Frontal cortex (tissue), 4 donors: ENCODE measurements around the gene TSHZ2. TPM values are rescaled to one million over a fixed set of nuclear protein-coding genes. Genes with fewer than 3 reads are reported as not detected.
"Not testable (repeated sequence)": the region's sequence is repeated elsewhere in the genome, so short reads cannot be mapped to it uniquely, and the experiment has no call there.

Source experiments
- DNase-seq, 2 donors: peaks; one replicate each; pipeline ENCODE4 v3.0.0; 2012; ENCODE audit warnings: low spot score in 2 of 2
- FAIRE-seq: peaks from 2 replicates; lab custom pipeline; 2012; peaks lifted over from hg19 to GRCh38; lab: Jason Lieb, UNC
- total RNA-seq: library from RNA; depleted of rRNA; stranded (reverse); fragments of >200 nt; gene quantifications from one replicate; pipeline ENCODE4 v1.2.3, GENCODE V29; 2014
- donor health status: control.
- donor health status: control.
- donor health status: control.

The TSHZ2 gene
- total RNA-seq, 1 donor from 2014 or later: 2.4 TPM

DNA sequence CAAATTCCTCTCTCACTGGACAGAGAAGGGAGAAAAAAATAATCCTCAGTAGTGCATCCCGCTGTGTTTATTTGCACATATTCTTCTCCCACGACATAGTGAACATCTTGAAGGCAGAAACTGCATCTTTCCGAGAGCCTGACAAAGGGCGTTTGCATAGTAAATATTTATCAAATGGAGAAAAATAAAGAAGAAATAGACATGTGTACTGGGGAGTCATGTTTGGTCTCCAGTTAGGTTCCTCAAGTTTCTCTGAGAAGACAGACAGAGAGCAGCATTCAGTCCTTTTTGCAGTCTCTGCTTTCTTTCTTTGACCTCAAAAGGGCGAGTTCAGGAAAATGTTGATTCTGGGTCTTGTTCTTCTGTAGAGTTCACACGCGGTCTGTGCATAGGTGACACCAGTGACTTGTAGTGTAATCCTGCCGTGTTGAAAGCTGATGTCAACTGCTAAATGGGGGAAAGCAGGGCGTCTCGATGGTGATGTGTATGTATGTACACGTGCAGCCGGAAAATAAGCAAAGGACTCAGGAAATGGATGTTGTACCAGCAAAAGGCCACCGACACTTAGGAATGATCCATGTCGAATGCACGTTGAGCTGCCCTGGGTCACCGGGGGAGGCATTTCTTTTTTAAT, 335.9 kb downstream of the TSHZ2 start:
- DNase-seq: no peak
- no peak for FAIRE-seq

DNA sequence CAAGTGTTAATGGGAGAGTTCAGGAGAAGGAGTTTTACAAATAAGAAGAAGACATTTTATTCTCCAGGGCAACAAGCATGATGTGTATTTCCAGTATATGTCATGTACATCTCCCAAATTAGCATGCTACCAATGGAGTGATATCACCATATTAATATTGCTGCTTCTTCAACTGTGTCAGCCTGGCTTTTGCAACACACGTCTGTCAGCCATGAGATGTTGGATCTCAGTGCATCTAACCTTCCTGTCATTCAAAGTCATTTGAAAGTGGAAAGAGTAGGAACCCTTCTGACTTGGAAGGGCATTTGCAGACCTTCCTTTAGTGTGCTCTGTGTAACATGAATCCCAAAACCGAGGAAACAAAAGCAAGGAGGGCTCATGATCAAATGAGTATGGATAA, 337.4 kb downstream of the TSHZ2 start:
- no peak for DNase-seq
- no peak for FAIRE-seq

DNA sequence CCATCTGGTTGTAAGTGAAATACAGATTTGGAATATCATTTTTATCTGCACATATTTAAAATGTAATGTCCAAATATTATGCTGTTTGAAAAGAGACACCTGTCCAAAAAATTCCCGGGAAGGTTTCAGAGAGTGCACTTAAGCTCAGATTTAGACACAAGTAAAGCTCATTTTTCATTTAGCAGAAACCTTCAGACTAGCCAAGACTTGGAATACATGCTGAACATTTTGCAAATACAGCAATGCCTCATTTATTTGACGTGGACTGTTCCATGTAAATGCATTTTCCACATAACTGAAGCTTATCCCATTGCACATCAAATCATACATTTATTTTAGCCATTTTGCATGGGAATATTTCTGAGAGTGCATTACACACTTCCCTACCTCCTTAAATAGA, 340.8 kb downstream of the TSHZ2 start:
- FAIRE-seq (no peak), DNase-seq (no peak)

DNA sequence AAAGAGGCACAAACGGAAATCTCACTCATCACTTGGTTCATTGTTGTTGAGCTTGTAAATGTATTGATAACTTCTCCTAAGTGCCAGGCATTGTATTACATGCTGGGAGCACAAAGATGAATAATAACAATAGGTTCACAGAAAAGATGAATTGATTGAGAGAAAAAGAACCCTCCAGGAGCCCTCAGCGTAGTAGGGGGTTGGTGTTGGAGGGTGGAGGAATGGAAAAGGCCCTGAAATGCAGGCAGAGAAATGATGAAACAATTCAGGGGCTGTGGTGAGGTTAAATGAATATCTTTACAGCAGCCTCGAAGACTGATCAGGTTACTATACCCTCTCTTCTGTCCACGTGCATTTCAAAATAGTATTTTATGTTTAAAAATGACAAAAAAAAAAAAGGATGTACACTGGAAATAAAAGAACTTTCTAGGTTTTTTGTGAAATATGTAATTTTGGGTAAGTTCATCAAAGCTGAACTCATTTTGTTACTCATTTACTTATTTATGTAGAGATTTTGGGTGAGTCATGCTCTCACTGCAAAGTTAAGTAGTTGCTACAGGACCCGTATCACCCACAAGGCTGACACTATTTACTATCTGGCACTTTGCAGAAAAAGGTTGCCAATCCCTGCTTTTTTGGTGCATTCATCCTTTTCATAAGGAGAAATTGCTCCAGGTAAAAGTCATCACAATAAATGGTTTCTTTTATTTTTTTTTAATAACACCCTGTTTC, 344.2 kb downstream of the TSHZ2 start:
- FAIRE-seq: no peak
- no peak for DNase-seq

DNA sequence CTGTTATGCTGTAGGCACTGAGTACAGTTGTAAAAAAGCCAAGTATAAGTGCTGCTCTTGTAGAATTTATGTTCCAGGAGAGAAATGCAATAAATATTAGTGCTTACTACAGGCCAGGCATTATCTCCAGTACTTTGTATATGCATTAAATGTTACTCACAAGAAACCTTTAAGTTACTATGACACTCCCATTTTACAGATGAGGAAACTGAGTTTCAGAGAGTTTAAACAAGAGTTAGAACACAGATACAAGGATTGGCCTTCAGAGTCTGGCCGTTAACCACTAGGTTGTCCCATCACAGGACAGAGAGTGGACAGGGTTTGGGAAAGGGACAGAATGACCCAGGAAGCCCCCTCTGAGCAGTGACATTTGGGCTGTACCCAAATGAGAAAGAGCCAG, 347.0 kb downstream of the TSHZ2 start:
- FAIRE-seq (no peak), DNase-seq (no peak)

DNA sequence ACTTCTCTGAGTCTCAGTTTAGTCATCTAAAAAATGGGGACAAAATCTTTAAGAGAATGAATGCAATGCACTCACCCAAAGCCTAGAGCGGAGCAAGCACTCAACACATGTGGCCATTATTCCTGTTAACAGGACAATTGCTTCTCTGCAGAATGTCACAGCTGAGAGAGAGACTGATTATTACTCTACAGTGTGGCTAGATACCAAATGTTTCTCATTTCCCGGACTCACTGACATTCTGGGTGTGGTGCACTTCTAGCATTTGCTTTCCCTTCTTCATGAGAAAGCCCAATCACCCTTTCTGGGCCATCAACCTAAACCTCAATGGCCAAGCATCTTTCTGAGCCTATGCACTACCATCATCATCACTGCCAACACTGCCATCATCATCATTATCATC, 347.6 kb downstream of the TSHZ2 start:
- FAIRE-seq (no peak), DNase-seq (no peak)

DNA sequence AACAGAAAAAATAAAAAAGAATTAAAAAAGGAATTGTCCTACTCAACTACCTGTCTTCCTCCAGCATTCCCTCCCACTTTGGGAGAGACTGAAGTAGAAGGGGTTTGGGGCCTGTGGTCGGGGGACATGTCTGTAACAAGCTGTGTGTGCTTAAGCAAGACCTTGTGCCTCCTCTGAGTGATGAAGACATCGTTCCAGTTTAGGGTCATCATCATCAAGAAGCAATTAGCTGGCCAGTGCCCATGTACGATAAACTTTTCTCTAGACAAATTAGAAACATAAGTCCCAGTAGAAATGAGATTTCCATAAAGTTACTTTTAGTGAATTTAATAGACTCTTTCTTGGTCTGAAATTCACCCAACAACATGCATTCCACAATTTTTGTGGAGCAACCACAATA, 348.5 kb downstream of the TSHZ2 start:
- FAIRE-seq: no peak
- DNase-seq: no peak

DNA sequence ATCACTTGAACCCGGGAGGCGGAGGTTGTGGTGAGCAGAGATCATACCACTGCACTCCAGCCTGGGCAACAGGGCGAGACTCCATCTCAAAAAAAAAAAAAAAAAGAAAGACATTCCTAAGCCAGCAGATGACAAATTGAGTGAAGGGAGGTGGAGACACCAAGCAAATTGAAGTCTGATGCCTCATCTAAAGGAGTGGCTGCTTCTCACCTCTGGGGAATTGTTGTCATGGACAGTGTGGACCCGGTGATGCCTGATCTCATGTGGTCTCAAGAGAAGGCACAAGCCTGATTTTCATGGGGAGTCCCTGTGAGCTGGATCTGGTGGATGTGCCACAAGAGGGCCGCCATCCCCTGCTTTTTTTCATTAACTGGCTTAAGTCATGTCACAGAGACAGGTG, 349.4 kb downstream of the TSHZ2 start:
- no peak for DNase-seq
- no peak for FAIRE-seq

DNA sequence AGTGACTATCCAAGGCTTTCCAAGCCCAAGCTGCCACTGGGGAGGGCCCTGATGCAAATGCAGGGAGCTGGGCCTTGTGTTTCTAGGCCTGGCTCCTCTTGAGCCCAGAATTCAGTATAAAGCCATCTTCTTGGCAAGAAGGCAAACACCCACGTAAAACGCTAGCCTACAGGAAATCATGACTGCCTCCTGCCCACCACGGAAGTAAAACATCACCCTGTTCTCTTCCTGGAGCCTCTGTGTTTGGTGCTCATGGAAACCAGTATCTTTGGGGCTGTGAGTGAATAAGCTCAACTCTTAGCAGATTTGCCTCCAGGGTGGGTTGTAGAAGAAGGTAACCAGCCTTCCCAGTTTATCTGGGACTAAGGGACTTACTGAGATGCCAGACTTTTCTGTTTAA, 350.5 kb downstream of the TSHZ2 start:
- no peak for DNase-seq
- no peak for FAIRE-seq

DNA sequence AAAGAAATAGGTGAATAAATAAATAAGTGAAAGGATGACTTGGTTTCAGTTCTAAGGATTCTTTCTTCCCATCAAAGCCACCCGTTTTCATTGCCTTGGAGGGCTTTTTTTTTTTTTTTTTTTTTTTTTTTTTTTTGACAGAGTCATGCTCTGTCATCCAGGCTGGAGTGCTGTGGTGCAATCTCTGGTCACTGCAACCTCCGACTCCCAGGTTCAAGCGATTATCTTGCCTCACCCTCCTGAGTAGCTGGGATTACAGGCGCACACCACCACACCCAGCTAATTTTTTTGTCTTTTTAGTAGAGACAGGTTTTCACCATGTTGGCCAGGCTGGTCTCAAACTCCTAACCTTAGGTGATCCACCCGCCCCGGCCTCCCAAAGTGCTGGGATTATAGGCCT, 351.3 kb downstream of the TSHZ2 start:
- not testable (repeated sequence) for DNase-seq, FAIRE-seq

DNA sequence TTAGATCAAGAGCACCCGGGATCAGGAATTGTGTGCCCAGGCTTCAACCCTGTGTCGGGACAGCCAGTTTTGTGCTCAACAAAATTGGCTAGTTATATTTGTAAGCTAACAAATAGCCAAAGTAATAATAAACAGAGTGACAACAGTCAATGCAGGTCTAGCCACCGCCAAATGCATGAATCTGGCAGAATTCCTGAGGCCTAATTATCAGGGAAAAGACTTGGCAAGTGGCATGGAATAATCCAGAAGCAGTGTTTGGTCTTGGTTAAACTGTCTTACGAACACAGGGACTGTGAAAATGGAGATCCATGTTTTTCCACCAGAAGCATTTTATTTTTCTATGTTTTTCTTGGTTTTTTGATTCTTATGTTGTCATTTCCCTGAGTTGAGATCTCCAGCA, 352.7 kb downstream of the TSHZ2 start:
- no peak for FAIRE-seq
- DNase-seq: no peak

DNA sequence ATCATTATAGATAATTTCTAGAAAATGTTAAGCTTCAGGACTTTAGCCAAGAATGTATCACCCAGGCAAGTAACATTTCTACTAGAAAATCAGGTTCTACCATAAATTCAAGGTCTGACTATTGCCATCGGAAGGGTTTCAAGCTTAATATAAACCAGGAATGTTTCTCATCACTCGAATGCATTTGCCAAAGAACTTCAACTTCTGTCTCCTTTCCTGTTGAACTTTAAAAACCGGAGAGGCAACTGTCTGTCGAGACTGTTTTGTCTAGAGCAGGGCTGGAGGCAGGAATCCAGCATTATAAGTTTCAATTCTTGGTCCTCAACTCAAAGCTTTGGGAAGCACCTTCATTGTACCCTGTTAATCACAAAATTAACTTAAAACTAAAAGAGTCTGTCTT, 356.8 kb downstream of the TSHZ2 start:
- DNase-seq (no peak), FAIRE-seq (no peak)

DNA sequence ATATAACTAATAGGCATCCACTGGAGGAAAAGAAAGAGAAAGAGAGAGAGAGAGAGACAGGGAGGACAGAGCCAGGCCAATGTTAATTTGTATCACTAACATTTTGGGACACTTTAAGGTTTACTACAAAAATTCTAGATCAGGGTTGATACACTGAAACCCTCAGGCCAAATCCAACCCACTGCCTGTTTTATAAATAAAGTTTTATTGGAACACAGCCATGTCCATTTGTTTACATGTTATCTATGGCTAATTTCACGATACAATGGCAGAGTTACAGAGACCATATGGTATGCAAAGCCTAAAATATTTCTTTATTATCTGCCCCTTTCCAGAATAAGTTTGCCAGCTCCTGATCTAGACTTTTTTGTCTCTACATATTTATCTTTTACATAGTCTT, 357.6 kb downstream of the TSHZ2 start:
- FAIRE-seq: no peak
- no peak for DNase-seq

DNA sequence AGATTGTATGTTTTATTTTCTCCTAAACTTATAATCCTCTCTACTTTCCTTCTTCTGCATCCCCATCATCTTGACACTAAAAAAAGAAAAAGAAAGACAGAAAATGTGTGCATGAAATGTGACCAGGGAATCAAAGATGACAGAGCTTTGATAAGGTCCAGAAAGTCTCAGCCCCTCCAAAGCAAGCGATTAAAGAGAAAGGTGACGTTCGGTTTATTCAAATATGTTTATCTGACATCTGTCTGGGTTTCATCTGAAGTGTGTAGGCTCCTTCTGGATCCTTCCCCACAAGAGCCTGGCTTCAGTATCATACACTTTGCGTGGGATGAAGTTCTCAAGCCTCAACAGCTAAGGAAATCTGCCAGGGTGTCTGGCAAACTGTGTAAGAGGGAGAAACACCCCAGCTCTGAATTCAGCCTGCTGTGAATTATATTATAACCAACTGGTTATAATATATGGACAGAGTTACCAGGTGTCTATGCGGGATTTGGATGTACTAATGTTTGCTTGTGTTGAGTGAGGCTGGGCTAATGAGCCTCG, 358.5 kb downstream of the TSHZ2 start:
- DNase-seq (no peak), FAIRE-seq (no peak)

DNA sequence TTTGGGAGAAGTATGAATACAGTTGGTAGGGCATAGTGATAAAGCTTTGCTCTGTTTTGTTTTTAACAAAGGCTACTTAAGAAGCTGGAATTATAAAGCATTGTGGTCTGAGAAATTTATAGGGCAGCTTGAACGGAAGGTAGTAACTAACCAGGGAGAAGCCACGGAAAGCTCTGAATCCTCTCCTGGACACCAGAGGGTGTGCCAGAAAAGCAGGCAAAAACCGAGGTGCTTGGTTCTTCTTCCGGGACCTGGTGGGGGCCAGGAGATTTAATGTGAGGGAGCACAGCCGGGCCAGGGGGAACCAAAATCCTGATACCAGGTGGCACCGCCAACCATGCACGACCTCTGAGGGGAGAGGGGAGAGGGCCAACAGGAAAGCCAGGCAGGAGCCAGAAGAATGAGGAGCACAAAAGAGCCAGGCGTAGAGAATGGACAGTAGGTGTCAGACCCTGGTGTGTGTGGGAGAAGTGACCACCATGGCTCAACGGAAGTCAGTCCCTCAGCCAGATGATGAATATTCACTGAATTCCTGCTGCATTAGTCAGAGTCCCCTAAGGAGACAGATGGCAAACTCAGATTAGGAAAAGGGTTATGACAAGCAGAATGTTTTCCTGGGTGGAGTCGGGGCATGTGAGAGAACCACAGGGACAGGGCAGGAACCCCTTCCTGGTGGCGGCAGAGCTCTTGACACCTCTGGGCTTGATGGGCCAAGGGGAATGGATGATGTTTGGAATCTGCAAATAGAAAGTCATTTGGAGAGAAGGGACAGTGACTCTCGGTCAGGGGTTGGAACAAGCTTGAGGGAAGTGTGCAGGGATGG, 359.2 kb downstream of the TSHZ2 start:
- DNase-seq: no peak
- no peak for FAIRE-seq

DNA sequence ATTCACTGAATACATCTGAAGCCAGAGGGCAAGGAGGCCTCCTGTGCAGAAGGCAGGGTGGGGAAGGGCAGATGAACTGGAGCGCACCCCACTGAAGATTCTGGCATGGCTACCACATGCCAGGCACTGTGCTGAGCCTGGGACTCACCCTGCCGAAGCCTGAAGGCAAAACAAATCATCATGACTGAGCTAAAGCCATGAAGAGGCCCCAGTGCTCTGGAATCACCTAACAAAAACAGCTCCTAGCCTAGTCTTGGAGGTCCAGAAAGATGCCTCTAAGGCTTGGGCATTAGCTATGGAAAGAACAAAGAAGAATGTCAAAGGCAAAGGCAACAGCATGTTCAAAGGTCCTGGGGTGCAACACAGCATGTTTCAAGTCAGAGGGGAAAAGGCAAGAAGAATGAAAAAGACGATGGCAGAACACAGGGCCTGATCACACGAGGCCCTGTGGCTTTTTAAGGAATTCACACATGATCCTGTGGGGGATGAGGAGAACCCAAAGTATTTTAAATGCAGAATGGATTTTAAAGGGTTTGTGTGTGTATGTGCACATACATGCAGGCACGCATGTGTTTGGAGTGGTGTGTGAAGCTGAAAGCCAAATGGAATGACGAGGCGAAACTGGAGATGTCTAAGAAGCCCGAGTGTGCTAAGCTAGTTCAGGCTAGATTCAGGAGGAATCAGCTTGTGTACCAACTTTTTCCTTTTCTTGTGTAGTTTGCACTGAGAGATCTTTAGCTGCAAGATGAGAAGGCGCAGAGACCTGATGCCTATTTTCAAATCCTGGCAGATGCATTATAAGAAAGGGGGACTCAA, 360.1 kb downstream of the TSHZ2 start:
- DNase-seq: no peak
- no peak for FAIRE-seq

DNA sequence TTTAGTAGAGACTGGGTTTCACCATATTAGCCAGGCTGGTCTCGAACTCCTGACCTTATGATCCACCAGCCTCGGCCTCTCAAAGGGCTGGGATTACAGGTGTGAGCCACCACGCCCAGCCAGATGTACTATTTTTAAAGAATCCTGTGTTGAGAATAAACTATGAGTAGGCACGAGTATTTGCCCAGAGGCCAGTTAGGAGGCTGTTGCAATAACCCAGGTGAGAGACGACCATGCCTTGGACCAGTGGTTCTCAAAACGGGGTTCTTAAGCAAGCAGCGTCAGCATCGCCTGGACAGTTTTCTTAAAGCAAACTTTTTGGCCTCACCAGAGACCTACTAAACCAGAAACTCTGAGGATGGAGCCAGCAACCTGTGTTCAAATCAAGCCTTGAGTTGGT, 362.7 kb downstream of the TSHZ2 start:
- FAIRE-seq: no peak

DNA sequence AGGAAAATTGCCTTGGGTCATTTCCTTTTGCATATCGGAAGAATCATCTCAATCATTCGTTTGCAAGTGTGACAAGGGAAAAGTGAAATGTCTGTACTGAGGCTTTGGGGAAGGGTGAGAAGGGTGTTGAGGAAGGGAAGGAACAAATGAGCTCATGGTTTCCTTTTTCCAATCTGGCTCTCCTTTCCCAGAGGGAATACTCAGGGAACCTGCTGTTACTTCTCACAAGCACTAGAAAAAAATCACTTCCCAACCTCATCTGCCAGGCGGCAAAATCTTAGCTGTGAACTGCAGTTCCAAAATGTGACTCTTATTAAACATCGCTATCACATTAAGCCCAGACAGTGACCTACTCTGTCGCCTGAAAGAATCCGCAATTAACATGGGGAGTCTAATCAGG, 363.4 kb downstream of the TSHZ2 start:
- DNase-seq (no peak), FAIRE-seq (no peak)

More for the DNA sequence above, 362.7 kb downstream of the TSHZ2 start:
- no peak for DNase-seq

DNA sequence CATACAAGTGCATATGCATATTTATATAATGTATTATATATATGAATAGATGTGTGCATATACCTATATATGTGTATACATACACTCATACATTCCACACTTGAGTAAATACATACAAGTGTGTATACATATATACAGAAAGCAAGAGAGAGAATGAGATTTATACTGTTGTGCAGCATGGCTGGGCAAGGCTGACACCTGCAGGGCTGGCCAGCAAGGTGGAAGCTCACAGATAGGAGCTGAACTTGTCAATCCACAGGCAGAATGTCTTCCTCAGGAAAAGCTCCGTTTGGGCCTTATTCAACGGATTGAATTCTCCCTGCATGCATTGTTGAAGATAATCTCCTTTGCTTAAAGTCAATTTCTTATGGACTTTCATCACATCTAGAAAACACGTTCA, 364.7 kb downstream of the TSHZ2 start:
- DNase-seq: no peak
- no peak for FAIRE-seq
